Testis (tissue), 2 donors: ENCODE results near the gene CRK.

Experiments
- POLR2A ChIP-seq: fragments of 450-650 bp; IDR thresholded peaks from one replicate; pipeline ENCODE4 v1.6.1; 2017; ENCODE audit warnings: antibody characterized with exemption, mild to moderate bottlenecking, moderate library complexity
- TF ChIP-seq, protein P1 (sequence below), 3 experiments: fragments of 450-650 bp in 2 of 3; fragments of 200-600 bp in 1 of 3; sonication (generic) in 1 of 3; IDR thresholded peaks; one replicate each; pipeline ENCODE4 v1.5.1; 2016 to 2019; ENCODE audit warnings: antibody characterized with exemption in 3 of 3, mild to moderate bottlenecking in 2 of 3, moderate library complexity in 1 of 3

DNA sequence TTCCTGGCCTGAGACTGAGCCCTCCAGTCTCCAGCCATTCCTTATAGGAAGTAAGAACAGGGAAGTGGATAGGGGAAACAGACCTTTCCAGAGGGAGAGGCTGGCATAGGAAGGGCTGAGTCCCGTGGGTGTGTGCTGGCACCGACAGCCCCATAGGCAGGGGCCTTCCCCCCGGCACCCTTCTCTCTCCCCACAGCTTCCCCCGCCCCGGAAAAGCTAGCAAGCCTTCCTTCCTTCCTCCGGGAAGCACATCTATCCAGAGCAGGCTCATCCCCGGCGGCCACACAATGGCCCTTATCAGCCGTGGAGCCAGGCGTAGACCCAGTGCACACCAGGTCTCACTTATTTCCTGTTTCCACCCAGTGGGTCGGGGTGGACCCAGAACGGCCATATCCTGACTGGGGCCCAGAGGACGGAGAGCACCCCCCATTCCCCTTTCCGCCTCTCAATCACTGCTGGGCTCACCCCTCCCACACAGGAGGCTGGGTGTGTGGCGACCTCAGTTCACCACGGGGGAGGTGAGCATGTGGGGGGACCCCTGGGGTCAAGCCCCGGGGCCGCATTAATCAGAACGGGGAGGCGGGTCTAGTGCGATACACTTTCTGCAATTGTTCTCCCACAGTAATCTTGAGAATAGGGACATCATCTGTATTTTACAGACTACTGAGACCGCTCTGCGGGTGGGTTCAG lies 37.4 kb upstream of the CRK start:
- TF ChIP-seq, protein P1, sequence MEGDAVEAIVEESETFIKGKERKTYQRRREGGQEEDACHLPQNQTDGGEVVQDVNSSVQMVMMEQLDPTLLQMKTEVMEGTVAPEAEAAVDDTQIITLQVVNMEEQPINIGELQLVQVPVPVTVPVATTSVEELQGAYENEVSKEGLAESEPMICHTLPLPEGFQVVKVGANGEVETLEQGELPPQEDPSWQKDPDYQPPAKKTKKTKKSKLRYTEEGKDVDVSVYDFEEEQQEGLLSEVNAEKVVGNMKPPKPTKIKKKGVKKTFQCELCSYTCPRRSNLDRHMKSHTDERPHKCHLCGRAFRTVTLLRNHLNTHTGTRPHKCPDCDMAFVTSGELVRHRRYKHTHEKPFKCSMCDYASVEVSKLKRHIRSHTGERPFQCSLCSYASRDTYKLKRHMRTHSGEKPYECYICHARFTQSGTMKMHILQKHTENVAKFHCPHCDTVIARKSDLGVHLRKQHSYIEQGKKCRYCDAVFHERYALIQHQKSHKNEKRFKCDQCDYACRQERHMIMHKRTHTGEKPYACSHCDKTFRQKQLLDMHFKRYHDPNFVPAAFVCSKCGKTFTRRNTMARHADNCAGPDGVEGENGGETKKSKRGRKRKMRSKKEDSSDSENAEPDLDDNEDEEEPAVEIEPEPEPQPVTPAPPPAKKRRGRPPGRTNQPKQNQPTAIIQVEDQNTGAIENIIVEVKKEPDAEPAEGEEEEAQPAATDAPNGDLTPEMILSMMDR (IDR thresholded peaks at IDR 0.05): no peak
- TF ChIP-seq POLR2A: no peak
